Measurements from ENCODE around the gene SHISA8.

Gene SHISA8

GRCh38 chr22:41913842-41914534 is 886 bp downstream of the SHISA8 start:
- DNase-seq (ENCODE audit: low read depth in 2 of 2), result no peak

DNA sequence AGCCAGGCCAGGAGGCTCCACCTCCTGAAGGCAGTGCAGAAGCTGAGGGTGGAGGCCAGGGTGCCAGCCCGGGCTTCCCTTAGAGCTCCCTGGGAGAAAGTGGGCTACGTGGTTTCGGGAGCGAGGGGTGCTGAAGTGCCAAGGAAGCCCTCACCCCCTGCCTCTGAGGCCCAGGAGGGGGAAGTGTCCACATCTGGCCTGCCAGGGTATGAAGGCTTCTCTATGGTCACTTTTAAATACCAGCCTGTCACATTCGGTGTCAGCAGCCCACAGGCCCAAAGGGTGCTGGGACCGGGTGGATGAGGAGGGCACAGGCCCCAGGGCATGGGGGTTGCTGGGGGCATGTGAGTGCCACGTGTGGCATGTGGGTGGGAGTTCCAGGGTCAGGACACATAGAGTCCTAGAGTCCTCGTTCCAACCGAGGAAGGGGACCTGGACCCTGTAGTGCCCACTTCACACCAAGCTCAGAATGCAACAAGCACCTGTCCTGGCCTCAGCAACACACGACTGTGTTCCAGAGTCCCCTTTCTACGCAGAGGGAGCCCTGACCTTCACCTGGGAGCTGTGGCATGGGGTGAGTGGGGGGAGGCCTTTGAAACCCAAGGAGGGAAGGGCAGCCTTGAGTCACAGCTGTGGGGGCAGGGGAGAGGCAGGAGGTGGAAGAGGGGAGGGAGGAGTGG is 1.7 kb downstream of the SHISA8 start:
- no peak for DNase-seq (ENCODE audit: low read depth in 2 of 2)

DNA sequence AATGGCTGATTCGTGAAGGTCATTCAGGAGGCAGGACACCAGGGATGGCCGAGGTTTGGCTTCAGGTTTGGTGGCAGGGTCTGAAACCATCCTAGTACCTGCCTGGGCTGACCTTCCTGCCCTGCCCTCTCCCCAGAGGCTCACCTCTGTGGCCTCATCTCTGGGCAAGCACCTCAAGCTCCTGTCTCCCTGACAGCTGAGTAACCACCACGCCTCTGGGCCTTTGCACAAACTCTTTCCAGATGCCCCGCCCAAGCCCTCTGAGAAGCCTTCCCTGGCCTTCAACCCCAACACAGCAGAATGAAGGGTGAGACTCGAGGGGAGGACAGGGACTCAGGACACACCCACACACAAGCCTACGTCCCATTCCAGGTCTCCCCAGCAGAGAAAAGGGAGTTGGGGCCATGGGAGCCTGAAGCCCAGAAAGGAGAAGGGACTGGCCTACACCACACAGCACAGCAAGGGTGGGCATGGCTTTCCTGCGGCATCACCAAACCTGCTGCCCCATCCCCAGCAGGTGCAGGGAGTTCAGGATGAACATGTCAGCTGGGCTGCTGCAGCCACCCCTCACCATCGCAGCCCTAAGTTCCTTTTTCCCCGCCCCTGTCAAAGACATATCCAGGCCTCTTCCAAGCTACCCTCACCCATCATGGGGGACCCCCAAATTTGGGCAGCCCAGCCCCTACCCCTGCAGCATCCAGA is 2.4 kb downstream of the SHISA8 start:
- DNase-seq (ENCODE audit: low read depth in 2 of 2), result no peak

DNA sequence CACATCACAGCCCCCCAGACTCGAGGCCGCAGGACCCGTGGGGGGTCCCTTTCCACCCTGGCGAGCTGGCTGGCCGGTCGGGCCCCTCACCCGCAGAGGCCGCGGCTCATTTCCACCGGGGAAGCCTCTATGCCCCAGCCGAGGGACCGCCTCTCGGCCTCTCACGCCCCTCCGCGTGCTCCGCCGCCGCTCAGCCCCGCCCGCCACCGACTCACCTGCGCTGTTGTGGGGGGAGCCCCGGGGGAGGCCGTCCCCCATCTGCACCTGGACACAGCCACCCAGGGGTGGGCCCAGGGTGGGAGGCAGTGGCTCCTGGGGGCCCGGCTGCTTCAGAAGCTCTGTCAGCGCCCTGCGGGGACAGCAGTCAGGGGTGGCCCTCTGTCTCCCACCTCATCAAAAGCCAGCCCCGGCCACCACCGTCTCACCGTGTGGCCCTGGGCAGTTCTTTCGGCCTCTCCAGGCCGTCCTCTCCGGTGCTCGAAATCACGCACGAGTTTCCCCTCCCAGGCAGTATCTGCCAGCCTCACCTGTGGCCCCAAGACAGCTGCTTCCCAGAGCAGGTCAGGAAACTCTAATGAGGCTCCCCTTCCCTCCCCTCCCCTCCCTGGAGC is 3.8 kb downstream of the SHISA8 start:
- DNase-seq (ENCODE audit: low read depth in 2 of 2), result no peak

GRCh38 chr22:41910050-41911000 is 4.5 kb downstream of the SHISA8 start:
- DNase-seq (ENCODE audit: low read depth in 2 of 2), result no peak

DNA sequence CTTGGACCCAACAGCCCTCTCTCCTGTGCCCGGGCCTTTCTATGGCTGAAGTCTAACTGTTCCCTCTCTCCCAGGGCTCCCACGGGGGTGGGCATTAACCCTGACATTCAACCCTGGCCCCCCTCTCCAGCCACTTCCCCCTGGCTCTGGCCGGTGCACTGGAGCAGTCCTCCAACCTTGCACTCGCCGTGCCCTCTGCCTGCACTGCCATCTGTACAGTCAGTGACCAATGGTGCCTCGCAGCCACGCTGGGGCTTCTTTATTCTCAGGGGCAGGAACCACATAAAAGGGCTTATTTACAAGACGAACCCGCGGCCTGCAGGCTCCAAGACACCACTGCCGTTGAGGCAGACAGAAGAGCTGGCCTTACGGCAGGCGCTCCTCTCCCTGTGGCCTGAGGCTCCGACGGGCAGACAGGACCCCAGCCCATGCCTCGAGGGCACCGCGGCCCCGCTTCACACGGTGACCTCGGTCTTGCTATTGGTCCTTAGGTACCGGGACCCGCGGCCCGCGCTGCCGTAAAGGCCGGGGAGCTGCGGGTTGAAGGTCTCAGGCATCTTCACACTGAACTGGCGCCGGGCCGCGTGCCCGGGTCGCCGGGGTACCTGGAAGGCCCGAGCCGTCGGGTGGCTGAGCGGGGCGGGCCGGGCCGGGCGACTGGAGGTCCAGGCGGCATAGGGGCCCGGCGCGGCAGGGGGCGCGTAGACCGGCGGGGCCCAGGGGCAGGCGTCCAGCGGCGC is 5.4 kb downstream of the SHISA8 start:
- DNase-seq (ENCODE audit: low read depth in 2 of 2), result no peak

GRCh38 chr22:41908411-41909309 is 6.2 kb downstream of the SHISA8 start:
- no peak for DNase-seq (ENCODE audit: low read depth in 2 of 2)

DNA sequence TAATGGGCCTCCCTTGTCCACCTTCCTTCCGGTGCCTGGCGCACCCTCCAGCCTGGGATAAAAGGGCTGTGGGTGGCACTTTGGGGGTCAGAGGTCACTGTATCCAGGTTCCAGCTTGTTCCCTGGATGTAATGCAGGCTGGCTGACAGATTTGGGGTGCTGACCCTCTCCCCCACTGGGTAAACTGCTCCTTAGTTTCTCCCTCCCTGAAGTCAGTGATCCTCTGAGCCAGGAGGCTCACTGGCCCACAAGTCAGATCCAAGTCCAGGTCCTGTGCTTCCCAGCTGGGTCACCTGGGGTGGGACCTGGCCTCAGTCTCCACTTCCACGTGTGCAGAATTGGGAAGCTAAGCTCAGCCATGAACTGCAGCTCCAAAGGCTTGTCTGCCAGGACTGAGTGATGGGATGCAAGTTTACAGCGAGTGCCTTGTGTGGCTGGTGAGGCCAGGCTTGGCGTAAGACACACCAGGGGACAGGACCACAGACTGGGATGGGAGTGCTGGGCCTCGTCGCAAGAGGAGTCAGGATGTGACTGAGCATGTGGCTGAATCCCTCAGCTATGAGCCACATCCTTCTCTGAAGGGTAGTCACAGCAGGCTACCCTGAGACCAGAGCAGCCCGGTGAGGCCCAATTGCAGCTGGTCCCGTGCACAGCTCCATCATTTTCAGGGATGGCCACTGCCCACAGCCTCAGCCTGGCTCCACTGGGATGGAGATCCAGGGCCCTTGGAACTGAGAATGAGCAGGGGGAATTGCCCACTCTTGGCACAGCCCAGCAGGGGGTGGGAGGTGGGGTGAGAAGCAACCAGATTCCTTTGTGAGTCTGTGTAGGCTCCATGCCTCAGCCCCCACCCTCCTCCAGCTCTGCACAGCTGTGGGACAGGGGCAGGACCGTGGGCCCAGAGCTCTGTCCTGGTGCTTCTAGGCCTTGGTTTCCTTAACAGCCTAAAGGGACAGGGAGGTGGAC is 7.2 kb downstream of the SHISA8 start:
- no peak for DNase-seq (ENCODE audit: low read depth in 2 of 2)

DNA sequence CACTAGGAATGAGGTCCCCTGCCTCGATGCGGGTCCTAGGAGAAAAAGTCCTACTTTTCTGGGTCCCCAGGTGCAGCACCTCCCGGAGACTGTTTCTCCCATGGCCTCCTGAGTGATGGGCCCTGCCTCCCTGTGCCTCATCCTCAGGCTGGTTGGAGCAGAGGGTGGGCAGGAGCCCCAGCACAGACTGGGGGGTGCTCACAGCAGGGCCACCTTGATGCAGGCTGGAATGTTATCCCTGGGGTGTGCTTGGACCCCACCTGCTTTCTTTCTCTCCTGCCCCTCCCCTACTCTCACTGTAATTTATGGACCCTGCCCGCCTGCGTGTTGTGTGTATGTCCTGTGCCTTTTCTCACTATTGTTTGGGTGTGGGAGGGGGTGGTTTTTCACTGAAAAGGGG is 8.1 kb downstream of the SHISA8 start:
- DNase-seq (ENCODE audit: low read depth in 2 of 2), result no peak

- DNase-seq (ENCODE audit: low read depth in 2 of 2), result no peak
Observed at GRCh38 chr22:41905411-41906202, 9.3 kb downstream of the SHISA8 start.

GRCh38 chr22:41904450-41905410 is 10.1 kb downstream of the SHISA8 start:
- DNase-seq (ENCODE audit: low read depth in 2 of 2), result no peak

DNA sequence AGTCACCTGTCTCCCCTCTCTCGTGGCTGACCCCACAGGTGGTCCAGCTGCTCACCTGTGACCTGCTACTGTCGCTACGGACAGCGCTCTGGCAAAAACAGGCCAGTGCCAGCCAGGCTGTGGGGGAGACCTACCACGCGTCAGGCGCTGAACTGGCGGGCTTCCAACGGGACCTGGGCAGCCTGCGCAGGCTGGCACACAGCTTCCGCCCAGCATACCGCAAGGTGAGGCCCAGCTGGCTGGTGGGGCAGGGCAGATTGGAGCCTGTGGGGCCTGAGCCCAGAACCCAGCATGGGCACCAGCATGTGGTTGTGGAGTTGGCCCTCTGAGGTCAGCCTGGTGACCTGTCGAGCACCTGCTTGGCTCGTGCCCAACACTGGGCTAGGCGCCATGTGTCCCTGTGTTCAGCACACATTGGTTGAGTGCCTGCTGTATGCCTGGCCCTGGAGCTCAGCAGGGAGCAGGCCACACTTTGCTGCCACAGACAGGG is 11.9 kb downstream of the SHISA8 start:
- DNase-seq (ENCODE audit: low read depth in 2 of 2), result no peak

DNA sequence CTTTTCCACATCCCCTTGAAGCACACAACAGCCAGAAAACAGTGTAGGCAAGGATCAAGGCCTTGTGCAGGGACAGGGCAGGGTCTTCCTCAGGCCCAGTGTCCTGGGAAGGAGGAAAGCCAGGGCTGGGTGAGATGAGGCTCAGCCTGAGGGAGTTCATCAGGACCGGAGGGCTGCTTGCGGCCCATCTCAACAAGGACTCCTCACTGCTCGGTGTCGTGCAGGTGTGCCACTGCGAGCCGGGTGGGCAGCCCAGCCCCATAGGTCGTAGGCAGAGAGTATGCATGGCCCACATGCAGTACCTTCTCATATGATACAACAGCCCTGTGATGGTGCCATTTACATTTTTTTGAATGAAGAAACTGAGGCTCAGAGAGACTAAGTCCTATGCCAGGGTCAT is 12.9 kb downstream of the SHISA8 start:
- no peak for DNase-seq (ENCODE audit: low read depth in 2 of 2)

DNA sequence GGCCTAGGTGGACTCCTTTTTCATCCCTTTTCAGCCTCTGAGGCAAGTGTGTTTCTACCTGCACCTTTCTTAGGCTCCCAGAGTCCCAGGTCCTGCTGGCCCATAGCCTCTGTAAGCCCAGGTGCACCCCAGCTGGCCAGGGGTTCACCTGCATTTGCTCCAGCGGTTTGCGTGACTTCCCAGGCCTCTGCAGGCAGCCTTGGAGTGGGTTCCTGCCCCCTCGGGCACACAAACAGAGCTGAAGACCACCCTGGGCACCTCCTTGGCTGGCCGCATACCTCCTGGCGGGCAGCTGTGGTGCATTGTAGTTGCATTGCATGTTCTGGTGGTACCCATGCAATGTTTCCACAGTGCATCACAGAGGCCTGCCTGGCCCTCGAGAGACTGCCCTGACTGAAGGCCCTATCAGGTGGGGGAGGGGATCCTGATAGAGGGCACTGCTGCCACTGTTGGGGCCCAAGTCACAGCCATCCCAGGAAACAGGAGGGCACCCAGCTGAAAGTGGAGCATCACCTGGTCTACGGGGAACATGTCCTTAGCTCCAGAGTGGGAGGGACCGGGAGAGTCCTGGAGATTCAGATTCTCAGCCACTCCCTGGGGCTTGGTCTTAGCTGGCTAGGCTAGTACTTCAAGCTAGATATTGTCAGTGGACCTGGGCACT is 14.1 kb downstream of the SHISA8 start:
- no peak for DNase-seq (ENCODE audit: low read depth in 2 of 2)

DNA sequence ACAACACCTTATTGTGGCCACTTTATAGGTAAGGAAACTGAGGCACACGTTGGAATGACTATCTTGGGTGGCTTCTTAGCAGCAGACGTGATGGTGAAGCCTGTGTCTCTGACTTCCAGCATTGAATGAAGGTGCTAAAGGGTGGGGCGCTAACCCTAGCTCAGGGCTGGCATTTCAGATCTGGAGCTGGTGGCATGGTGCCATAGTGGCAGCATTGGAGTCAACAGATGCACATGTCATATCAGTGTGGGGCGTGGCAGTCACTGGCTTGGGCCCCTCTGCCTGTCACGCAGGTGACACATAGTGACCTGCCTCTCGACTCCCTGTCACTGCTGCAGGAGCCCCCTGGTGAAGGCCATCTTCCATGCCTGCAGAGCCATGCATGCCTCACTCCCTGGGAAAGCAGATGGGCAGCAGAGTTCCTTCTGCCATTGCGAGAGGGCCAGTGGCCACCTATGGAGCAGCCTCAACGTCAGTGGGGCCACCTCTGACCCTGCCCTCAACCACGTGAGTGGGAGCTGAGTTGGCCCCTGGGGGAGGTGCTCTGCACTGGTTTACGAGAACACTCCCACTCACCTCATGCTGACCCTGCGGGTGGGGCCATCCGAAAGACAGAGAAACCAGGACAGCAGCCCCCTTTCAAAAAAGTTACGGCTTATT is 14.8 kb downstream of the SHISA8 start:
- DNase-seq (ENCODE audit: low read depth in 2 of 2), result no peak
